IMR-90 (cell line): ENCODE data around the gene CST9.

Experiments
- BHLHE40 ChIP-seq: fragments of 150-350 bp; IDR thresholded peaks from 2 replicates; pipeline ENCODE4 v1.6.1; 2016; ENCODE audit warnings: mild to moderate bottlenecking, low read depth, low read length
- CEBPB ChIP-seq: IDR thresholded peaks from 2 replicates; pipeline ENCODE4 v1.6.1; 2012; ENCODE audit warnings: low read depth, low read length, improper control_type of control experiment
- CHD1 ChIP-seq: IDR thresholded peaks from 2 replicates; pipeline ENCODE4 v1.6.1; 2012; ENCODE audit warnings: low read depth, low read length, improper control_type of control experiment
- MAFK ChIP-seq: IDR thresholded peaks from 2 replicates; pipeline ENCODE4 v1.6.1; 2012; ENCODE audit warnings: low read depth, low read length, improper control_type of control experiment
- MXI1 ChIP-seq: IDR thresholded peaks from 2 replicates; pipeline ENCODE4 v1.6.1; 2012; ENCODE audit warnings: low read depth, mild to moderate bottlenecking, low read length, moderate library complexity, borderline replicate concordance
- NFE2L2 ChIP-seq: fragments of 150-350 bp; IDR thresholded peaks from 2 replicates; pipeline ENCODE4 v1.6.1; 2016; ENCODE audit warnings: low read depth, mild to moderate bottlenecking, low read length
- POLR2A ChIP-seq: IDR thresholded peaks from 2 replicates; pipeline ENCODE4 v1.6.1; 2012; ENCODE audit warnings: mild to moderate bottlenecking, low read depth, low read length
- RAD21 ChIP-seq: IDR thresholded peaks from 2 replicates; pipeline ENCODE4 v1.6.1; 2012; ENCODE audit warnings: low read length, improper control_type of control experiment
- RCOR1 ChIP-seq: IDR thresholded peaks from 2 replicates; pipeline ENCODE4 v1.6.1; 2012; ENCODE audit warnings: mild to moderate bottlenecking, low read length, improper control_type of control experiment; ENCODE audit not compliant: insufficient replicate concordance
- RFX5 ChIP-seq: IDR thresholded peaks from 2 replicates; pipeline ENCODE4 v1.8.0; 2012; ENCODE audit warnings: low read depth, mild to moderate bottlenecking, low read length, moderate library complexity
- TF ChIP-seq, protein P1 (sequence below): conservative IDR thresholded peaks from 2 replicates; pipeline ENCODE4 v1.5.1; 2012; ENCODE audit warnings: mild to moderate bottlenecking, low read depth, low read length, improper control_type of control experiment
- TF ChIP-seq, protein P2 (sequence below): fragments of 150-350 bp; IDR thresholded peaks from 2 replicates; pipeline ENCODE4 v1.6.1; 2016; ENCODE audit warnings: low read depth, mild to moderate bottlenecking, low read length, moderate library complexity, borderline replicate concordance
- TF ChIP-seq, protein P3 (sequence below): fragments of 150-350 bp; IDR thresholded peaks from 2 replicates; pipeline ENCODE4 v1.6.1; 2017; ENCODE audit warnings: mild to moderate bottlenecking, antibody characterized with exemption, low read length, low read depth

DNA sequence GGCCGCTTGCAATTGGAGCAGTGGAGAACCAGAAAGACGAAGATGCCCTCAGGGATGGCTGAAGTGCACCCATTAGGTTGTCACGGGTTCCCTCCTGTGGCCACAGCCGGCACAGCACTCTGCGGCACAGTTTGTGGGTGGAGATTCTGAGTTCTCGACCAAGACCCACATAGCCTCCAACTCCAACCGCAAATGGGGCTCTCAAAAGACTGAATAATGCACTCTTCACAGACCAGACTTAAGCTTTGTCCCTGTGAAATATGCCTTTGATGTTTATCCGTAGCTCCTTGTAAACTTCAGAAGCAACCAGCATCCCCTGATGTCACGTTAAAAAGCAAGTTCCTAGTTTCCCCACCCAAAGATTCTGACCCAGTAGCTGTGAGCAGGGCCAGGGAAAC, 934 bp upstream of the CST9 start:
- no peak for TF ChIP-seq BHLHE40
- TF ChIP-seq, protein P1, sequence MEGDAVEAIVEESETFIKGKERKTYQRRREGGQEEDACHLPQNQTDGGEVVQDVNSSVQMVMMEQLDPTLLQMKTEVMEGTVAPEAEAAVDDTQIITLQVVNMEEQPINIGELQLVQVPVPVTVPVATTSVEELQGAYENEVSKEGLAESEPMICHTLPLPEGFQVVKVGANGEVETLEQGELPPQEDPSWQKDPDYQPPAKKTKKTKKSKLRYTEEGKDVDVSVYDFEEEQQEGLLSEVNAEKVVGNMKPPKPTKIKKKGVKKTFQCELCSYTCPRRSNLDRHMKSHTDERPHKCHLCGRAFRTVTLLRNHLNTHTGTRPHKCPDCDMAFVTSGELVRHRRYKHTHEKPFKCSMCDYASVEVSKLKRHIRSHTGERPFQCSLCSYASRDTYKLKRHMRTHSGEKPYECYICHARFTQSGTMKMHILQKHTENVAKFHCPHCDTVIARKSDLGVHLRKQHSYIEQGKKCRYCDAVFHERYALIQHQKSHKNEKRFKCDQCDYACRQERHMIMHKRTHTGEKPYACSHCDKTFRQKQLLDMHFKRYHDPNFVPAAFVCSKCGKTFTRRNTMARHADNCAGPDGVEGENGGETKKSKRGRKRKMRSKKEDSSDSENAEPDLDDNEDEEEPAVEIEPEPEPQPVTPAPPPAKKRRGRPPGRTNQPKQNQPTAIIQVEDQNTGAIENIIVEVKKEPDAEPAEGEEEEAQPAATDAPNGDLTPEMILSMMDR = peak; percentile 89
- 0 out of 2 replicates have a peak, but pooled peaks have one; percentile 25 for TF ChIP-seq POLR2A
- no peak for TF ChIP-seq MXI1
- TF ChIP-seq, protein P2, sequence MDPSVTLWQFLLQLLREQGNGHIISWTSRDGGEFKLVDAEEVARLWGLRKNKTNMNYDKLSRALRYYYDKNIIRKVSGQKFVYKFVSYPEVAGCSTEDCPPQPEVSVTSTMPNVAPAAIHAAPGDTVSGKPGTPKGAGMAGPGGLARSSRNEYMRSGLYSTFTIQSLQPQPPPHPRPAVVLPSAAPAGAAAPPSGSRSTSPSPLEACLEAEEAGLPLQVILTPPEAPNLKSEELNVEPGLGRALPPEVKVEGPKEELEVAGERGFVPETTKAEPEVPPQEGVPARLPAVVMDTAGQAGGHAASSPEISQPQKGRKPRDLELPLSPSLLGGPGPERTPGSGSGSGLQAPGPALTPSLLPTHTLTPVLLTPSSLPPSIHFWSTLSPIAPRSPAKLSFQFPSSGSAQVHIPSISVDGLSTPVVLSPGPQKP = no peak
- TF ChIP-seq, protein P3, sequence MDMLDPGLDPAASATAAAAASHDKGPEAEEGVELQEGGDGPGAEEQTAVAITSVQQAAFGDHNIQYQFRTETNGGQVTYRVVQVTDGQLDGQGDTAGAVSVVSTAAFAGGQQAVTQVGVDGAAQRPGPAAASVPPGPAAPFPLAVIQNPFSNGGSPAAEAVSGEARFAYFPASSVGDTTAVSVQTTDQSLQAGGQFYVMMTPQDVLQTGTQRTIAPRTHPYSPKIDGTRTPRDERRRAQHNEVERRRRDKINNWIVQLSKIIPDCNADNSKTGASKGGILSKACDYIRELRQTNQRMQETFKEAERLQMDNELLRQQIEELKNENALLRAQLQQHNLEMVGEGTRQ = no peak
- TF ChIP-seq RFX5 = no peak
- TF ChIP-seq RCOR1 = no peak
- TF ChIP-seq RAD21 = peak; percentile 89
- no peak for TF ChIP-seq CEBPB
- TF ChIP-seq MAFK = no peak
- no peak for TF ChIP-seq CHD1
- TF ChIP-seq NFE2L2 = no peak
